ENCODE measurements around the gene FAM168B.
A peak's percentile ranks its signal among the peaks of the same experiment; 100 is the strongest.
"Not testable (repeated sequence)": the region's sequence is repeated elsewhere in the genome, so short reads cannot be mapped to it uniquely, and the experiment has no call there.

The FAM168B gene

GRCh38 chr2:131077182-131077846 lies 15.9 kb downstream of the FAM168B start:
- peak overlapping the region; percentile 35 for H3K27ac ChIP-seq
- no peak for TF ChIP-seq CTCF (conservative IDR thresholded peaks at IDR 0.05)

GRCh38 chr2:131076707-131077106 lies 16.6 kb downstream of the FAM168B start:
- H3K27ac ChIP-seq: no peak overlapping the region
- TF ChIP-seq CTCF (conservative IDR thresholded peaks at IDR 0.05): no peak

- not testable (repeated sequence) for H3K27ac ChIP-seq
Observed at GRCh38 chr2:131075578-131075977, 17.7 kb downstream of the FAM168B start.

- not testable (repeated sequence) for H3K27ac ChIP-seq
Observed at GRCh38 chr2:131068172-131068571, 25.1 kb downstream of the FAM168B start.

GRCh38 chr2:131067465-131068125 lies 25.7 kb downstream of the FAM168B start:
- no peak for TF ChIP-seq CTCF (conservative IDR thresholded peaks at IDR 0.05)

GRCh38 chr2:131064589-131065512 lies 28.4 kb downstream of the FAM168B start:
- no peak overlapping the region for H3K27ac ChIP-seq
- no peak for TF ChIP-seq CTCF (conservative IDR thresholded peaks at IDR 0.05)

More at GRCh38 chr2:131067465-131068125, 25.7 kb downstream of the FAM168B start:
- H3K27ac ChIP-seq: no peak overlapping the region

GRCh38 chr2:131063501-131064283 lies 29.6 kb downstream of the FAM168B start:
- TF ChIP-seq CTCF (conservative IDR thresholded peaks at IDR 0.05): no peak

GRCh38 chr2:131058920-131059319 lies 34.3 kb downstream of the FAM168B start:
- TF ChIP-seq CTCF (conservative IDR thresholded peaks at IDR 0.05): no peak
- no peak overlapping the region for H3K27ac ChIP-seq

More at GRCh38 chr2:131063501-131064283, 29.6 kb downstream of the FAM168B start:
- no peak overlapping the region for H3K27ac ChIP-seq

All from VCaP (cell line).